Panc1 (cell line): ENCODE results near the gene GNAS. TPM values are rescaled to one million over a fixed set of nuclear protein-coding genes. Genes with fewer than 3 reads are reported as not detected.

Experiments
- ATAC-seq: fragments of 200-7000 bp; cut with Tn5 transposase; 2 replicates; pipeline ENCODE4 v1.9.1; 2020; ENCODE audit warnings: mild to moderate bottlenecking, moderate library complexity
- BruUV-seq: library from RNA; stranded (reverse); fragments of 400-500 nt; replicated peaks from 2 replicates; lab custom pipeline; 2021; lab: Mats Ljungman, UMichigan
- CTCF ChIA-PET: fragments of 300-600 bp; sonication (Branson Sonifier 250); formaldehyde crosslinking; loops from one replicate; lab custom pipeline; 2022; ENCODE audit warnings: antibody characterized with exemption; lab: Charles Lee
- POLR2A ChIA-PET: fragments of 300-600 bp; sonication (Branson Sonifier 250); formaldehyde crosslinking; loops from one replicate; lab custom pipeline; 2022; ENCODE audit warnings: antibody characterized with exemption; lab: Charles Lee
- DNase-seq: peaks from one replicate; pipeline ENCODE4 v3.0.0-alpha.2; 2010; ENCODE audit warnings: low read depth, low spot score
- H3K27ac ChIP-seq: 2 replicates; pipeline ENCODE4 v1.5.1; 2011; ENCODE audit warnings: mild to moderate bottlenecking, low read length, inconsistent platforms
- H3K27me3 ChIP-seq: fragments of 200-500 bp; sonication (Bioruptor generic); 2 replicates; pipeline ENCODE4 v1.6.0; 2014; ENCODE audit warnings: low read length, inconsistent platforms; ENCODE audit not compliant: control insufficient read depth, insufficient read depth
- H3K36me3 ChIP-seq: fragments of 200-500 bp; sonication (Bioruptor generic); 2 replicates; pipeline ENCODE4 v1.5.1; 2014; ENCODE audit warnings: inconsistent platforms, mild to moderate bottlenecking, low read length, moderate library complexity; ENCODE audit not compliant: control insufficient read depth, insufficient read depth
- H3K4me1 ChIP-seq: 2 replicates; pipeline ENCODE4 v1.5.1; 2011; ENCODE audit warnings: inconsistent platforms, mild to moderate bottlenecking, low read length, moderate library complexity; ENCODE audit not compliant: control insufficient read depth, insufficient read depth
- H3K4me3 ChIP-seq, 2 experiments: 2 replicates each; pipeline ENCODE4 v1.5.1; 2011 to 2012; ENCODE audit warnings: low read depth in 2 of 2, low read length in 2 of 2, mild to moderate bottlenecking in 2 of 2, inconsistent platforms in 1 of 2, moderate library complexity in 1 of 2
- H3K9me3 ChIP-seq: fragments of 200-500 bp; sonication (Bioruptor generic); 2 replicates; pipeline ENCODE4 v1.5.1; 2014; ENCODE audit warnings: low read depth, mild to moderate bottlenecking, inconsistent platforms, low read length, moderate library complexity; ENCODE audit not compliant: control insufficient read depth, insufficient read depth
- POLR2AphosphoS5 ChIP-seq: IDR thresholded peaks from 2 replicates; pipeline ENCODE4 v1.6.1; 2012; ENCODE audit warnings: mild to moderate bottlenecking, low read depth, low read length, moderate library complexity
- SIN3A ChIP-seq: IDR thresholded peaks from 2 replicates; pipeline ENCODE4 v1.6.1; 2012; ENCODE audit warnings: low read depth, mild to moderate bottlenecking, low read length, moderate library complexity, borderline replicate concordance; ENCODE audit not compliant: insufficient read depth
- TCF7L2 ChIP-seq: IDR thresholded peaks from 2 replicates; pipeline ENCODE4 v1.6.1; 2011; ENCODE audit warnings: mild to moderate bottlenecking, low read depth, low read length, inconsistent platforms
- in situ Hi-C: cut with HindIII; loops from 2 replicates; pipeline ENCODE4 v1.10.0; 2016; ENCODE audit warnings: low sequenced_read_pairs, low pct_unique_long_range_greater_than_20kb
- intact Hi-C: fragments of 100-400 bp; cut with micrococcal nuclease; formaldehyde crosslinking; loops from one replicate; pipeline ENCODE4 v1.10.0; 2022; ENCODE audit not compliant: unreplicated experiment
- total RNA-seq: library from RNA; stranded (reverse); gene quantifications from one replicate; pipeline ENCODE4 v1.2.1, GENCODE V29; 2021; ENCODE audit not compliant: unreplicated experiment
- TF ChIP-seq, protein P1 (sequence below): fragments of 450-650 bp; IDR thresholded peaks from 2 replicates; pipeline ENCODE4 v1.5.1; 2017; ENCODE audit warnings: mild to moderate bottlenecking

Gene GNAS
- total RNA-seq, 1 experiment from 2014 or later = 756 TPM

DNA sequence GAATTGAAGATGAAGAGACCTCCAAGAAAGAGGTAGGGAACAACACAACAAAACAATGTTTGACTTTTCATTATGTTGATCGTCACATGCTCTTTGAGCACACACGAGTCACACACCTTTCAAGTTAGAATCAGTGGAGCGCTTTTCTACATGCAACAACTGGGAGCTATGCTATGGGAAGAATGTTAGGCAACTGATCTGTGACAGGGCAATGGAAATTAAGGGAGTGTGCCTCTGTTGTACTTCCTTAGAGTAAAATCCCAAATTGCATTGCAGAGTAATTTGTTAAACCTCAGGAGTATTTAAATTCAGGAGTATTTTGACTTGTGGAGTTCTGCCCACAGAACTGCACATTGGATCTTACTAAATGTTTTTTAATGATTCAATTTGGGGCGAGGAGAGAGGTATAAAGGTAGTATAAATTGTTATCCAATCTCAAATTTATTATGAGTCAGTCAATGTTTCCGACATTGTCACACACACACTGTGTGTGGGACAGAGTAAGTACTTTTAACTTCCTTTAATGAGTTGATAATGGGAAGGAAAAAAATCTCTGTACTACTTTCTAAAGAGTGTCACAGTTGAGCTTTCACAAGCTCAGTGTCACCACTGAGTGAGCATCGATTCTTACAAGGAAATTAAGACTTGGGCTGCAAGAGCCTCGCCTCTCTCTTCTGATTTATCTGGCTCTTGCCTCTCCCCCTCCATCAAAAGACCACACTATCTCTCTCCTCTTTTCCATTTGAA is 10.7 kb downstream of the GNAS start:
- intact Hi-C loops (no loop called here), in situ Hi-C loops (no loop called here)
- POLR2A ChIA-PET = no interaction called here
- H3K4me3 ChIP-seq = no peak overlapping the region
- ATAC-seq = no peak
- no peaks in the 10 kb centered on the region for H3K4me1 ChIP-seq
- no peak overlapping the region for H3K27ac ChIP-seq
- no peaks in the 10 kb centered on the region for H3K9me3 ChIP-seq
- peaks cover 2% of the 10 kb centered on the region; the same call in 1 of the 2 replicates for H3K27me3 ChIP-seq
- CTCF ChIA-PET = interaction anchor here (0.5 kb wide), 1 partner anchor 461 kb away, joined by 5 read pairs; no protein-coding TSS in a partner anchor
- no TSS peak for BruUV-seq
- TF ChIP-seq SIN3A (no peak), TCF7L2 (no peak)
- TF ChIP-seq, protein P1, sequence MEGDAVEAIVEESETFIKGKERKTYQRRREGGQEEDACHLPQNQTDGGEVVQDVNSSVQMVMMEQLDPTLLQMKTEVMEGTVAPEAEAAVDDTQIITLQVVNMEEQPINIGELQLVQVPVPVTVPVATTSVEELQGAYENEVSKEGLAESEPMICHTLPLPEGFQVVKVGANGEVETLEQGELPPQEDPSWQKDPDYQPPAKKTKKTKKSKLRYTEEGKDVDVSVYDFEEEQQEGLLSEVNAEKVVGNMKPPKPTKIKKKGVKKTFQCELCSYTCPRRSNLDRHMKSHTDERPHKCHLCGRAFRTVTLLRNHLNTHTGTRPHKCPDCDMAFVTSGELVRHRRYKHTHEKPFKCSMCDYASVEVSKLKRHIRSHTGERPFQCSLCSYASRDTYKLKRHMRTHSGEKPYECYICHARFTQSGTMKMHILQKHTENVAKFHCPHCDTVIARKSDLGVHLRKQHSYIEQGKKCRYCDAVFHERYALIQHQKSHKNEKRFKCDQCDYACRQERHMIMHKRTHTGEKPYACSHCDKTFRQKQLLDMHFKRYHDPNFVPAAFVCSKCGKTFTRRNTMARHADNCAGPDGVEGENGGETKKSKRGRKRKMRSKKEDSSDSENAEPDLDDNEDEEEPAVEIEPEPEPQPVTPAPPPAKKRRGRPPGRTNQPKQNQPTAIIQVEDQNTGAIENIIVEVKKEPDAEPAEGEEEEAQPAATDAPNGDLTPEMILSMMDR = no peak
- no peak for DNase-seq
- H3K36me3 ChIP-seq = no peaks in the 10 kb centered on the region

DNA sequence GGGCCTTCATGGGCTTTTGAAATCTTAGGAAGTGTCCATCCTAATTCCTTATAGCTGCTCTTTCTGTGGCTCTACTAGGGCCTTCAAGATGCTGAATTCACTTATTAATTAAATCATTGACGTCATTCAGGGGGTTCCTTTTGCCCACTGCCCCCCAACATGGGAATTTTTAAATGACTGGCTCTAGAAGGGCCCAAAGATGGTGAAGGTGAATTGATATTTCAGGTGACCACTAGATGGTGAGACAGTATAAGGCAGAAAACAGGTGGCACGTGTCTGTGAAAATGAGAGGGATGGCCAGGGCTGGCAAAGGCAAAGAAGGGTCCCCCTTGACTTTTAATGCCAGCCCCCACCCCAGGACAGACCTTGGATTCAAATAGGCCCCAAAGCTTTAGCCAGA is 11.8 kb downstream of the GNAS start:
- no peaks in the 10 kb centered on the region for H3K9me3 ChIP-seq
- H3K27ac ChIP-seq = no peak overlapping the region
- DNase-seq (no peak), ATAC-seq (no peak)
- H3K27me3 ChIP-seq = peaks cover 2% of the 10 kb centered on the region; the same call in 1 of the 2 replicates
- CTCF ChIA-PET = no interaction called here
- H3K4me1 ChIP-seq = no peaks in the 10 kb centered on the region
- H3K36me3 ChIP-seq = no peaks in the 10 kb centered on the region
- TF ChIP-seq, protein P1 = peak; percentile 68
- no peak for TF ChIP-seq TCF7L2
- no peak for TF ChIP-seq SIN3A
- no peak for TF ChIP-seq POLR2AphosphoS5
- POLR2A ChIA-PET = no interaction called here
- intact Hi-C loops = no loop called here
- no TSS peak for BruUV-seq
- in situ Hi-C loops = no loop called here
- no peak overlapping the region for H3K4me3 ChIP-seq

DNA sequence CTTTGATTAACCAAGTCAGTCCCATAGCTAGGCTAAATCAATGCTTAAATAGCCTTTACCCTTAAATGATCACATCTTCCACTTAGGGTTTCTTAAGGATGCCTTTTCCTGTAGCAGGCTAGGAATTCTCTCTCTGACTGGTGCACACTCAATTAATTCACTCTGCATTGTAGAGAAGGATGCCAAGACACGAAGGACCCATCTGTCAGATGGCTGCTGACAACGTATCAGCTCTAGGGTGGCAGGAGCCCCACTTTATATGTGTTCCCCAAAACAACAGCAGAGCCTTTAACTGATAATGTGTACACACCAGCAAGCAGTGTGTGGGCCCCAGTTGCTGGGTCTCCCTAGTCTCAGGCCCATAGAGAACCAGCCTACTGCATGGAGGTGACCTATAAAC is 13.3 kb downstream of the GNAS start:
- Histone ChIP-seq H3K4me3 (no peak overlapping the region), H3K36me3 (no peaks in the 10 kb centered on the region), H3K4me1 (no peaks in the 10 kb centered on the region), H3K27me3 (peaks cover 2% of the 10 kb centered on the region; the same call in 1 of the 2 replicates), H3K9me3 (no peaks in the 10 kb centered on the region), H3K27ac (no peak overlapping the region)
- ChIA-PET CTCF (no interaction called here), POLR2A (interaction anchor here (0.7 kb wide), 1 partner anchor 293 kb away, joined by 3 read pairs; no protein-coding TSS in a partner anchor)
- DNase-seq (no peak), ATAC-seq (no peak)
- intact Hi-C loops = loop anchor here (2.0 kb wide), 1 partner anchor 357 kb away; no protein-coding TSS in a partner anchor
- BruUV-seq = no TSS peak
- in situ Hi-C loops = no loop called here
- TF ChIP-seq POLR2AphosphoS5 = no peak
